HEK293 (cell line): ENCODE results near the gene METTL16.

Experiments
- CTCF ChIA-PET: fragments of 350-600 bp; formaldehyde crosslinking; extraction: SDS; loops from one replicate; lab custom pipeline; 2021; ENCODE audit warnings: antibody characterized with exemption; lab: Yijun Ruan, JAX
- POLR2A ChIA-PET: fragments of 300-600 bp; formaldehyde crosslinking; extraction: SDS; loops from one replicate; lab custom pipeline; 2020; ENCODE audit warnings: antibody characterized with exemption, inconsistent platforms; lab: Yijun Ruan, JAX
- H3K27ac ChIP-seq: fragments of 200-500 bp; sonication (Bioruptor generic); 2 replicates; pipeline ENCODE4 v1.5.1; 2014; ENCODE audit warnings: low read depth, low read length, control low read depth, inconsistent platforms; ENCODE audit errors: extremely low read depth
- H3K36me3 ChIP-seq, 2 experiments: fragments of 200-500 bp in 1 of 2; sonication (Bioruptor generic) in 1 of 2; 1 replicate in 1 of 2; 2 replicates in 1 of 2; pipeline ENCODE4 v1.5.1; 2014 to 2017; ENCODE audit warnings: inconsistent platforms in 2 of 2, low read length in 2 of 2; ENCODE audit not compliant: control insufficient read depth in 2 of 2, insufficient read depth in 1 of 2
- H3K4me1 ChIP-seq: fragments of 200-500 bp; sonication (Bioruptor generic); 2 replicates; pipeline ENCODE4 v1.5.1; 2014; ENCODE audit warnings: mild to moderate bottlenecking, low read length, inconsistent platforms; ENCODE audit not compliant: control insufficient read depth, insufficient read depth
- H3K4me3 ChIP-seq: 2 replicates; pipeline ENCODE4 v1.5.1; 2011; ENCODE audit warnings: low read depth, mild to moderate bottlenecking, control low read depth, low read length, moderate library complexity
- H3K9me3 ChIP-seq: fragments of 200-500 bp; sonication (Bioruptor generic); 2 replicates; pipeline ENCODE4 v1.5.1; 2014; ENCODE audit warnings: low read depth, low read length, inconsistent platforms; ENCODE audit not compliant: control insufficient read depth, insufficient read depth
- HIC1 ChIP-seq: fragments of 450-650 bp; formaldehyde crosslinking; IDR thresholded peaks from 2 replicates; pipeline ENCODE4 v1.5.1; 2016; ENCODE audit warnings: missing biosample characterization, missing genetic modification characterization
- KLF17 ChIP-seq: fragments of 450-650 bp; formaldehyde crosslinking; IDR thresholded peaks from 2 replicates; pipeline ENCODE4 v1.5.1; 2016; ENCODE audit warnings: missing biosample characterization, missing genetic modification characterization
- KLF8 ChIP-seq: fragments of 450-650 bp; formaldehyde crosslinking; IDR thresholded peaks from 2 replicates; pipeline ENCODE4 v1.5.1; 2016; ENCODE audit warnings: missing biosample characterization, missing genetic modification characterization
- KLF9 ChIP-seq: fragments of 450-650 bp; formaldehyde crosslinking; IDR thresholded peaks from 2 replicates; pipeline ENCODE4 v1.5.1; 2016; ENCODE audit warnings: missing biosample characterization, missing genetic modification characterization, low read depth
- SP2 ChIP-seq: fragments of 450-650 bp; formaldehyde crosslinking; IDR thresholded peaks from 2 replicates; pipeline ENCODE4 v1.5.1; 2016; ENCODE audit warnings: missing biosample characterization, missing genetic modification characterization
- YY2 ChIP-seq: fragments of 450-650 bp; formaldehyde crosslinking; IDR thresholded peaks from 2 replicates; pipeline ENCODE4 v1.5.1; 2016; ENCODE audit warnings: missing biosample characterization, missing genetic modification characterization
- ZBTB48 ChIP-seq: fragments of 450-650 bp; formaldehyde crosslinking; IDR thresholded peaks from 2 replicates; pipeline ENCODE4 v1.5.1; 2016; ENCODE audit warnings: missing biosample characterization, missing genetic modification characterization
- ZFP37 ChIP-seq: fragments of 450-650 bp; formaldehyde crosslinking; IDR thresholded peaks from 2 replicates; pipeline ENCODE4 v1.5.1; 2016; ENCODE audit warnings: missing biosample characterization, missing genetic modification characterization
- ZNF19 ChIP-seq: fragments of 450-650 bp; formaldehyde crosslinking; IDR thresholded peaks from 2 replicates; pipeline ENCODE4; 2016; ENCODE audit warnings: missing biosample characterization, missing genetic modification characterization, low read depth
- ZNF23 ChIP-seq: fragments of 450-650 bp; formaldehyde crosslinking; IDR thresholded peaks from 2 replicates; pipeline ENCODE4 v1.5.1; 2016; ENCODE audit warnings: missing biosample characterization, missing genetic modification characterization, borderline replicate concordance
- ZNF366 ChIP-seq: fragments of 450-650 bp; formaldehyde crosslinking; conservative IDR thresholded peaks from 2 replicates; pipeline ENCODE4 v1.5.1; 2016; ENCODE audit warnings: missing biosample characterization, missing genetic modification characterization
- ZNF404 ChIP-seq: fragments of 450-650 bp; formaldehyde crosslinking; IDR thresholded peaks from 2 replicates; pipeline ENCODE4 v1.5.1; 2017; ENCODE audit warnings: missing biosample characterization, missing genetic modification characterization
- ZNF426 ChIP-seq: fragments of 450-650 bp; formaldehyde crosslinking; IDR thresholded peaks from 2 replicates; pipeline ENCODE4 v1.5.1; 2017; ENCODE audit warnings: missing biosample characterization, missing genetic modification characterization, mild to moderate bottlenecking, inconsistent platforms, moderate library complexity
- ZNF433 ChIP-seq: fragments of 450-650 bp; formaldehyde crosslinking; IDR thresholded peaks from 2 replicates; pipeline ENCODE4 v1.5.1; 2016; ENCODE audit warnings: missing biosample characterization, missing genetic modification characterization, low read depth
- ZNF514 ChIP-seq: fragments of 450-650 bp; formaldehyde crosslinking; IDR thresholded peaks from 2 replicates; pipeline ENCODE4 v1.5.1; 2016; ENCODE audit warnings: missing biosample characterization, missing genetic modification characterization
- ZNF561 ChIP-seq: fragments of 450-650 bp; IDR thresholded peaks from 2 replicates; pipeline ENCODE4 v1.5.1; 2018; ENCODE audit warnings: missing biosample characterization, missing genetic modification characterization, borderline replicate concordance
- ZNF610 ChIP-seq: fragments of 450-650 bp; formaldehyde crosslinking; IDR thresholded peaks from 2 replicates; pipeline ENCODE4 v1.5.1; 2016; ENCODE audit warnings: missing biosample characterization, missing genetic modification characterization, borderline replicate concordance
- ZNF660 ChIP-seq: fragments of 450-650 bp; IDR thresholded peaks from 2 replicates; pipeline ENCODE4 v1.5.1; 2018; ENCODE audit warnings: missing biosample characterization, mild to moderate bottlenecking, missing genetic modification characterization
- TF ChIP-seq, protein P1 (sequence below): fragments of 450-650 bp; formaldehyde crosslinking; IDR thresholded peaks from 2 replicates; pipeline ENCODE4 v1.5.1; 2016; ENCODE audit warnings: missing biosample characterization, missing genetic modification characterization
- TF ChIP-seq, protein P2 (sequence below): fragments of 450-650 bp; formaldehyde crosslinking; IDR thresholded peaks from 2 replicates; pipeline ENCODE4 v1.5.1; 2016; ENCODE audit warnings: missing biosample characterization, missing genetic modification characterization
- TF ChIP-seq, protein P3 (sequence below): fragments of 450-650 bp; formaldehyde crosslinking; IDR thresholded peaks from 2 replicates; pipeline ENCODE4 v1.5.1; 2017; ENCODE audit warnings: missing biosample characterization, mild to moderate bottlenecking, missing genetic modification characterization, moderate library complexity
- TF ChIP-seq, protein P4 (sequence below): fragments of 450-650 bp; formaldehyde crosslinking; IDR thresholded peaks from 2 replicates; pipeline ENCODE4 v1.5.1; 2016; ENCODE audit warnings: missing biosample characterization, missing genetic modification characterization, low read depth

Gene METTL16

DNA sequence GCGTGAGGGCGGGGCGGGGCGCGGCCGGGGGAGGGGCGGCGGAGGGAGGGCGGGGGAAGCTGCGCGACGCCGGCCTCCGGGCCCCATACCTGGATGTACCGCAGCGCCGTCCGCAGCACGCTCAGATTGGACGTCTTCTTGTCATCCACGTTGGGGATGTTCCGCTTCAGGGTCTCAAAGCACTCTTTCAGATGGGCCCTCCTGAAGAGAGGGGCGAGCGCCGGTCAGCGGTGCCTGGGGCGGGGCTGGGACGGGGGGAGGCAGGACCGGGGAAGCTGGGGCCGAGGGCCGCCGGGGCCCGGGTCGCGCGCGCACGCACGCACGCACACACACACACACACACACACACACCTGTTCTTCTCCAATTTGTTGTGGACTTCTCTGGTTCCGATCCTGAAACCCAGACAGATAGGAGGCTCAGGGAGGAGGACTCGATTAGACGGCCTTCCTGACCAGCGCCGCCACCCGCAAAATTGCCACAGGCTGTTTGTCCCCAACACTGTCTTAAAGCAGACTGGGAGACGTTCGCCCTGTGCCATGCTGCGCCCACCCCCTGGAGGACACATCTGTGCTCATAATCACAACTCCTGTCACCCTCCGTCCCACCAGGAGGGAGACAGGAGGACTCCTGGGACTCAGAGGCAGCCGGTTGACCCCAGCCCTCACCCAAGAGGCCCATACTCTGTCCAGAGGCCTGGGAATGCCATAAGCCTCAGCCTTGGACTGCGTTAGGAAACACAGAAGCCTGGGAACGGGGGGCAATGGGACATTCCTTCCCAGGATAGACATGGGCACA, 117.5 kb downstream of the METTL16 start (continued):
- peak; percentile 15; the same call in 1 of the 2 replicates for TF ChIP-seq KLF8 (tag by site-specific recombination)
- TF ChIP-seq ZNF514 (tag by site-specific recombination), result no peak
- no peak for TF ChIP-seq ZNF19
- no peak for TF ChIP-seq KLF17 (tag by site-specific recombination)
- no peak for TF ChIP-seq ZNF426 (tag by site-specific recombination)
- TF ChIP-seq, protein P1, sequence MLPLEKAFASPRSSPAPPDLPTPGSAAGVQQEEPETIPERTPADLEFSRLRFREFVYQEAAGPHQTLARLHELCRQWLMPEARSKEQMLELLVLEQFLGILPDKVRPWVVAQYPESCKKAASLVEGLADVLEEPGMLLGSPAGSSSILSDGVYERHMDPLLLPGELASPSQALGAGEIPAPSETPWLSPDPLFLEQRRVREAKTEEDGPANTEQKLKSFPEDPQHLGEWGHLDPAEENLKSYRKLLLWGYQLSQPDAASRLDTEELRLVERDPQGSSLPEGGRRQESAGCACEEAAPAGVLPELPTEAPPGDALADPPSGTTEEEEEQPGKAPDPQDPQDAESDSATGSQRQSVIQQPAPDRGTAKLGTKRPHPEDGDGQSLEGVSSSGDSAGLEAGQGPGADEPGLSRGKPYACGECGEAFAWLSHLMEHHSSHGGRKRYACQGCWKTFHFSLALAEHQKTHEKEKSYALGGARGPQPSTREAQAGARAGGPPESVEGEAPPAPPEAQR (tag by site-specific recombination), result no peak
- no peak for TF ChIP-seq ZFP37
- no peak for TF ChIP-seq ZNF366 (tag by site-specific recombination)
- peak; percentile 26 for TF ChIP-seq SP2 (tag by site-specific recombination)
- TF ChIP-seq ZNF610 (tag by site-specific recombination), result no peak
- no peak for TF ChIP-seq ZNF404 (tag by site-specific recombination)
- TF ChIP-seq, protein P2, sequence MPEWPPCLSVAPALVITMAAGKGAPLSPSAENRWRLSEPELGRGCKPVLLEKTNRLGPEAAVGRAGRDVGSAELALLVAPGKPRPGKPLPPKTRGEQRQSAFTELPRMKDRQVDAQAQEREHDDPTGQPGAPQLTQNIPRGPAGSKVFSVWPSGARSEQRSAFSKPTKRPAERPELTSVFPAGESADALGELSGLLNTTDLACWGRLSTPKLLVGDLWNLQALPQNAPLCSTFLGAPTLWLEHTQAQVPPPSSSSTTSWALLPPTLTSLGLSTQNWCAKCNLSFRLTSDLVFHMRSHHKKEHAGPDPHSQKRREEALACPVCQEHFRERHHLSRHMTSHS, result no peak
- no peak for TF ChIP-seq ZNF23 (tag by site-specific recombination)
- TF ChIP-seq, protein P3, sequence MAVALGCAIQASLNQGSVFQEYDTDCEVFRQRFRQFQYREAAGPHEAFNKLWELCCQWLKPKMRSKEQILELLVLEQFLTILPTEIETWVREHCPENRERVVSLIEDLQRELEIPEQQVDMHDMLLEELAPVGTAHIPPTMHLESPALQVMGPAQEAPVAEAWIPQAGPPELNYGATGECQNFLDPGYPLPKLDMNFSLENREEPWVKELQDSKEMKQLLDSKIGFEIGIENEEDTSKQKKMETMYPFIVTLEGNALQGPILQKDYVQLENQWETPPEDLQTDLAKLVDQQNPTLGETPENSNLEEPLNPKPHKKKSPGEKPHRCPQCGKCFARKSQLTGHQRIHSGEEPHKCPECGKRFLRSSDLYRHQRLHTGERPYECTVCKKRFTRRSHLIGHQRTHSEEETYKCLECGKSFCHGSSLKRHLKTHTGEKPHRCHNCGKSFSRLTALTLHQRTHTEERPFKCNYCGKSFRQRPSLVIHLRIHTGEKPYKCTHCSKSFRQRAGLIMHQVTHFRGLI, result no peak

GRCh38 chr17:2393174-2393953, 118.3 kb downstream of the METTL16 start:
- peak overlapping the region; percentile 97 for H3K27ac ChIP-seq
- H3K9me3 ChIP-seq, result no peaks in the 10 kb centered on the region
- CTCF ChIA-PET, result interaction anchor here (0.6 to 4.6 kb wide), 5 partner anchors 11 to 332 kb away, joined by 3 to 48 read pairs (median 5); no protein-coding TSS in a partner anchor
- H3K4me1 ChIP-seq, result peaks cover 41% of the 10 kb centered on the region
- H3K4me3 ChIP-seq, result peak overlapping the region; percentile 65
- POLR2A ChIA-PET, result interaction anchor here (0.6 to 2.4 kb wide), 8 partner anchors 8 to 200 kb away, joined by 3 to 20 read pairs (median 4); partner anchors contain the start of genes PAFAH1B1, SGSM2, SMG6 and SRR
- H3K36me3 ChIP-seq, result no peaks in the 10 kb centered on the region; a peak in 1 of 3 replicates
- TF ChIP-seq YY2 (tag by site-specific recombination), result no peak
- TF ChIP-seq HIC1 (tag by site-specific recombination), result peak; percentile 49; the same call in 1 of the 2 replicates
- TF ChIP-seq ZBTB48, result peak; percentile 28; the same call in 1 of the 2 replicates
- TF ChIP-seq, protein P3, result peak; percentile 75
- TF ChIP-seq ZNF433 (tag by site-specific recombination), result no peak
- TF ChIP-seq, protein P4, sequence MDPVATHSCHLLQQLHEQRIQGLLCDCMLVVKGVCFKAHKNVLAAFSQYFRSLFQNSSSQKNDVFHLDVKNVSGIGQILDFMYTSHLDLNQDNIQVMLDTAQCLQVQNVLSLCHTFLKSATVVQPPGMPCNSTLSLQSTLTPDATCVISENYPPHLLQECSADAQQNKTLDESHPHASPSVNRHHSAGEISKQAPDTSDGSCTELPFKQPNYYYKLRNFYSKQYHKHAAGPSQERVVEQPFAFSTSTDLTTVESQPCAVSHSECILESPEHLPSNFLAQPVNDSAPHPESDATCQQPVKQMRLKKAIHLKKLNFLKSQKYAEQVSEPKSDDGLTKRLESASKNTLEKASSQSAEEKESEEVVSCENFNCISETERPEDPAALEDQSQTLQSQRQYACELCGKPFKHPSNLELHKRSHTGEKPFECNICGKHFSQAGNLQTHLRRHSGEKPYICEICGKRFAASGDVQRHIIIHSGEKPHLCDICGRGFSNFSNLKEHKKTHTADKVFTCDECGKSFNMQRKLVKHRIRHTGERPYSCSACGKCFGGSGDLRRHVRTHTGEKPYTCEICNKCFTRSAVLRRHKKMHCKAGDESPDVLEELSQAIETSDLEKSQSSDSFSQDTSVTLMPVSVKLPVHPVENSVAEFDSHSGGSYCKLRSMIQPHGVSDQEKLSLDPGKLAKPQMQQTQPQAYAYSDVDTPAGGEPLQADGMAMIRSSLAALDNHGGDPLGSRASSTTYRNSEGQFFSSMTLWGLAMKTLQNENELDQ (tag by site-specific recombination), result no peak
- TF ChIP-seq ZNF561 (tag by site-specific recombination), result peak; percentile 61; the same call in 1 of the 2 replicates
- TF ChIP-seq KLF9 (tag by site-specific recombination), result peak; percentile 92
- TF ChIP-seq ZNF660 (tag by site-specific recombination), result peak; percentile 57
